Lung (tissue), 12 donors: ENCODE measurements around the gene TCEANC2. TPM values are rescaled to one million over a fixed set of nuclear protein-coding genes. Genes with fewer than 3 reads are reported as not detected.

Experiments used
- ATAC-seq: fragments of 200-7000 bp; cut with Tn5 transposase; one replicate; pipeline ENCODE4 v1.9.1; 2020; ENCODE audit warnings: moderate number of reproducible peaks; ENCODE audit not compliant: insufficient read depth, low FRiP score
- DNase-seq, 3 donors: peaks; one replicate each; pipeline ENCODE4 v3.0.0-alpha.2; 2013 to 2017
- H3K27ac ChIP-seq, 2 donors: one replicate each; pipeline ENCODE4 v1.5.1; 2013; ENCODE audit warnings: mild to moderate bottlenecking in 2 of 2, moderate library complexity in 2 of 2, control low read depth in 1 of 2, inconsistent platforms in 1 of 2, low read depth in 1 of 2, low read length in 1 of 2
- H3K27me3 ChIP-seq, 3 donors: one replicate each; pipeline ENCODE4 v1.5.1; 2013; ENCODE audit warnings: low read length in 2 of 3; ENCODE audit not compliant: control insufficient read depth in 3 of 3, insufficient read depth in 3 of 3
- H3K36me3 ChIP-seq, 4 donors: one replicate each; pipeline ENCODE4 v1.5.1; 2013; ENCODE audit warnings: low read length in 4 of 4, mild to moderate bottlenecking in 1 of 4, moderate library complexity in 1 of 4; ENCODE audit not compliant: control insufficient read depth in 4 of 4, insufficient read depth in 4 of 4
- H3K4me1 ChIP-seq, 5 donors: one replicate each; pipeline ENCODE4 v1.5.1; 2013; ENCODE audit warnings: low read length in 5 of 5, mild to moderate bottlenecking in 2 of 5, moderate library complexity in 1 of 5; ENCODE audit not compliant: control insufficient read depth in 5 of 5, insufficient read depth in 5 of 5
- H3K4me3 ChIP-seq: one replicate; pipeline ENCODE4 v1.5.1; 2013; ENCODE audit warnings: mild to moderate bottlenecking, control low read depth, moderate library complexity
- H3K9ac ChIP-seq, 2 donors: one replicate each; pipeline ENCODE4 v1.5.1; 2013; ENCODE audit warnings: low read length in 2 of 2, control low read depth in 1 of 2; ENCODE audit not compliant: insufficient read depth in 1 of 2
- H3K9me3 ChIP-seq, 4 donors: one replicate each; pipeline ENCODE4 v1.5.1; 2013; ENCODE audit warnings: low read length in 3 of 4, mild to moderate bottlenecking in 1 of 4, moderate library complexity in 1 of 4; ENCODE audit not compliant: control insufficient read depth in 4 of 4, insufficient read depth in 3 of 4
- WGBS, 2 donors: extraction: QIAGEN DNeasy Blood & Tissue Kit; methylation state at CpG; one replicate each; pipeline ENCODE4 v1.1.7; 2013; 5-methylcytosine and 5-hydroxymethylcytosine counted together
- polyA plus RNA-seq, 2 donors: library from polyadenylated mRNA; stranded (reverse); fragments of 200-250 nt; gene quantifications; one replicate each; pipeline ENCODE4 v1.2.1, GENCODE V29; 2013
- total RNA-seq, 2 donors: library from RNA; depleted of rRNA in 1 of 2; stranded (reverse); fragments of >200 nt in 1 of 2; gene quantifications; one replicate each; pipeline ENCODE4 v1.2.1, GENCODE V29; 2014 to 2021
- TF ChIP-seq, protein P1 (sequence below): IDR thresholded peaks from 2 replicates; pipeline ENCODE4 v1.5.1; 2012; ENCODE audit warnings: mild to moderate bottlenecking; ENCODE audit errors: control extremely low read depth, extremely low read depth
- donor health status: control.
- donor health status: control.
- donor health status: Bipolar disorder and iron deficiency.
- donor health status: healthy.
- donor health status: DM: yes; HTN: yes; CAD: no.

Gene TCEANC2
- total and polyA plus RNA-seq, 4 donors = 1.7 to 5.3 (median 3.6) TPM

DNA sequence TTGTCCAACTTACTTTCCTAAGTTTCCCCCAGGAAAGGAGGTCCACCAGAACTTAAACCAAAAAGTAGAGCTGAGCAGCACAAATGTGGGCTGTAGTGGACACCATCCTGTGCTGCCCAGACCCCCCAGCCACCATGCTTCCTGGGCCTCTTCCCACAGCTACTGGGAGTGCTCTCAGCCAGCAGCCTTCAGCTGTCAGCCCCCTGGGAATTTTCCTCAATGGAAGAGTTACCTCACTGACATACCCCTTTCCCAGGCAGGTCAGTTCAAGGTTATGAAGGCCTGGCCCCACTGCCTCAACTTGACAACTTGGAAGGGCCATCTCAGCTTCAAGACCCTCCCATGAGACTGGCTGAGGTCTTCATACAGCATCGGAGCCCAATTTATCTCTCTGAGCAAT lies 51.7 kb downstream of the TCEANC2 start:
- no peaks in the 10 kb centered on the region for H3K27me3 ChIP-seq
- no peak overlapping the region for H3K4me3 ChIP-seq
- 69 to 85% methylated on average over 1 of the region's 1 CpG for WGBS, 2 donors
- ATAC-seq (no peak), DNase-seq (no peak)
- H3K27ac ChIP-seq = no peak overlapping the region
- no peaks in the 10 kb centered on the region for H3K4me1 ChIP-seq
- no peak overlapping the region for H3K9ac ChIP-seq
- TF ChIP-seq, protein P1, sequence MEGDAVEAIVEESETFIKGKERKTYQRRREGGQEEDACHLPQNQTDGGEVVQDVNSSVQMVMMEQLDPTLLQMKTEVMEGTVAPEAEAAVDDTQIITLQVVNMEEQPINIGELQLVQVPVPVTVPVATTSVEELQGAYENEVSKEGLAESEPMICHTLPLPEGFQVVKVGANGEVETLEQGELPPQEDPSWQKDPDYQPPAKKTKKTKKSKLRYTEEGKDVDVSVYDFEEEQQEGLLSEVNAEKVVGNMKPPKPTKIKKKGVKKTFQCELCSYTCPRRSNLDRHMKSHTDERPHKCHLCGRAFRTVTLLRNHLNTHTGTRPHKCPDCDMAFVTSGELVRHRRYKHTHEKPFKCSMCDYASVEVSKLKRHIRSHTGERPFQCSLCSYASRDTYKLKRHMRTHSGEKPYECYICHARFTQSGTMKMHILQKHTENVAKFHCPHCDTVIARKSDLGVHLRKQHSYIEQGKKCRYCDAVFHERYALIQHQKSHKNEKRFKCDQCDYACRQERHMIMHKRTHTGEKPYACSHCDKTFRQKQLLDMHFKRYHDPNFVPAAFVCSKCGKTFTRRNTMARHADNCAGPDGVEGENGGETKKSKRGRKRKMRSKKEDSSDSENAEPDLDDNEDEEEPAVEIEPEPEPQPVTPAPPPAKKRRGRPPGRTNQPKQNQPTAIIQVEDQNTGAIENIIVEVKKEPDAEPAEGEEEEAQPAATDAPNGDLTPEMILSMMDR = no peak
- no peaks in the 10 kb centered on the region for H3K9me3 ChIP-seq
- H3K36me3 ChIP-seq = peaks cover 0 to 3% (median 0%) of the 10 kb centered on the region in 4 donors

DNA sequence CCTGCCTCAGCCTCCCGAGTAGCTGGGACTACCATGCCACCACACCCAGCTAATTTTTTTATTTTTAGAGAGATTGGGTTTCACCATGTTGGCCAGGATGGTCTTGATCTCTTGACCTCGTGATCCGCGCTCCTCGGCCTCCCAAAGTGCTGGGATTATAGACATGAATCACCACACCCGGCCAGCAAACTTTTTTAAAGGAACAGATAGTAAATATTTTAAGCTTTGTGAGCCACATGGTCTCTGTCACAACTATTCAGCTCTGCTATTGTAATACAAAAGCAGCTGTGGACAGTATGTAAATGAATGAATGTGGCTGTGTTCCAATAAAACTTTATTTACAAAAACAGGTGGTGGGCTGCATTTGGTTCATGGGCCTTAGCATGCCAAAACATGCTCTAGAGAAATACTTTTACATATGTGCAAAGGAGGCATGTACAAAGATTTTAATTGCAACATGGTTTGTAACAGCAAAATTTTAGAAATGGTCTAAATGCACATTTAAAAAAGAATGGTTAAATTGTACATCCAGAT lies 52.4 kb downstream of the TCEANC2 start:
- WGBS, 2 donors = 93 to 95% methylated on average over 6 of the region's 6 CpGs
- ATAC-seq = no peak

DNA sequence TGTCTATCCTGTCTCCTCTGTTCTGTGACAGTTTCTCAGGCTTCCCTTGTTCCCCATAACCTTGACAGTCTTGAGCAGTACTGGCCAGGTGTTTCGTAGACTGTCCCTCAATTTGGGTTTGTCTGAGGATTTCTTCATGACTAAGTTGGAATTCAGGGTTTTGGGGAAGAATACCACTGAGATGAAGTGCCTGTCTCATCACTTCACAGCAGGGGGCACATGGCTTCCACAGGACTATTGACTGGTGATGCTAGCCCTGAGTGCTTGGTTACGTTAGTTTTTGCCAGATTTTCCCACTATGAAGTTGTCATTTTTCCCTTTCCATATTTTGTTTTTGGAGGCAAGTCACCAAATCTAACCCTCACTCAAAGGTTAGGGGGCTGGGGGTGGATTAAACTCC lies 53.7 kb downstream of the TCEANC2 start:
- H3K4me1 ChIP-seq = no peaks in the 10 kb centered on the region
- no peak overlapping the region for H3K4me3 ChIP-seq
- no peaks in the 10 kb centered on the region for H3K27me3 ChIP-seq
- H3K27ac ChIP-seq = no peak overlapping the region
- no peaks in the 10 kb centered on the region for H3K36me3 ChIP-seq
- H3K9me3 ChIP-seq = no peaks in the 10 kb centered on the region
- ATAC-seq (no peak), DNase-seq (peak in 2 of 3 donors; percentile 26 to 33)
- TF ChIP-seq, protein P1 = no peak
- WGBS, 2 donors = 76 to 79% methylated on average over 2 of the region's 2 CpGs
- no peak overlapping the region for H3K9ac ChIP-seq

More for the DNA sequence above, 52.4 kb downstream of the TCEANC2 start:
- Histone ChIP-seq H3K36me3 (peaks cover 0 to 3% (median 0%) of the 10 kb centered on the region in 4 donors), H3K27me3 (no peaks in the 10 kb centered on the region), H3K27ac (no peak overlapping the region), H3K9ac (no peak overlapping the region), H3K4me1 (no peaks in the 10 kb centered on the region), H3K4me3 (no peak overlapping the region), H3K9me3 (no peaks in the 10 kb centered on the region)
- TF ChIP-seq, protein P1 = no peak
- DNase-seq = no peak

DNA sequence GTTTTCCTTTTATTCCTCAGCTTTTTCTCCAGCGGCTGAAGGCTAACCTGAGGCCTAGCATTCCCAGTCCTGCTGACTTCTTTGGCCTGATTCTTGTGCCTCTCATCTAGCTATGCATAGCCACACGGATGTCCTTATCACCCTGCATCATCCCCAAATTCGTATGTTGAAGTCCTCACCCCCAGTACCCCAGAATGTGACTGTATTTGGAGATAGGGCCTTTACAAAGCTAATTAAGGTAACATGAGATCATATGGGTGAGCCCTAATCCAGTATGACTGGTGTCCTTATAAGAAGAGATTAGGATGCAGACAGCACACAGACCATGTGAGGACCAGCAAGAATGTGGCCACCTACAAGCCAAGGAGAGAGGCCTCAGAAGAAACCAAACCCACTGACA lies 54.7 kb downstream of the TCEANC2 start:
- Histone ChIP-seq H3K27ac (no peak overlapping the region), H3K4me1 (peaks cover 0 to 8% (median 0%) of the 10 kb centered on the region in 5 donors), H3K9ac (no peak overlapping the region), H3K9me3 (no peaks in the 10 kb centered on the region), H3K27me3 (no peaks in the 10 kb centered on the region), H3K4me3 (no peak overlapping the region), H3K36me3 (no peaks in the 10 kb centered on the region)
- DNase-seq (no peak), ATAC-seq (no peak)
- TF ChIP-seq, protein P1 = no peak
- WGBS, 2 donors = 91 to 97% methylated on average over 3 of the region's 3 CpGs
